ENCODE data around the gene KIRREL3.

Gene KIRREL3

DNA sequence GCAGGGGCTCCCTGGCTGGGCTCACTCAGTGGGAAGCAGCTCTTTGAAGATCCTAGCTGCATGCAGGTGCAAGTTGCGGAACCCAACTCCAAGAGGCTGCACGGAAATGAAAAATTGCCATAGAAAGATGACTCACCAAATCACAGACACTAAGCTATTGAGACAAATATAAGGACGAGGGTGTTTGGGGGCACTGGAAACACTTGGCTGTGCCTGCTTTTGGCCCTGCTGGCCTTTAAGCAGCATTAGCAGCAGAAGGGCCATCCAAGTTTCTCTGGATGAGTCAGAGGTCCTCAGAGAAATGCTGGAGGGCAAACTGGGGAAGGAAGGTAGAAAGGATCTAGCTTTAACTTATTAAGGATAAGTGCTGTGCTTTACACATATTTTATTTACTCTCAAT is 282.3 kb downstream of the KIRREL3 start:
- in situ Hi-C loops (cut with MboI; ENCODE audit: low sequenced_read_pairs) = no loop called here

DNA sequence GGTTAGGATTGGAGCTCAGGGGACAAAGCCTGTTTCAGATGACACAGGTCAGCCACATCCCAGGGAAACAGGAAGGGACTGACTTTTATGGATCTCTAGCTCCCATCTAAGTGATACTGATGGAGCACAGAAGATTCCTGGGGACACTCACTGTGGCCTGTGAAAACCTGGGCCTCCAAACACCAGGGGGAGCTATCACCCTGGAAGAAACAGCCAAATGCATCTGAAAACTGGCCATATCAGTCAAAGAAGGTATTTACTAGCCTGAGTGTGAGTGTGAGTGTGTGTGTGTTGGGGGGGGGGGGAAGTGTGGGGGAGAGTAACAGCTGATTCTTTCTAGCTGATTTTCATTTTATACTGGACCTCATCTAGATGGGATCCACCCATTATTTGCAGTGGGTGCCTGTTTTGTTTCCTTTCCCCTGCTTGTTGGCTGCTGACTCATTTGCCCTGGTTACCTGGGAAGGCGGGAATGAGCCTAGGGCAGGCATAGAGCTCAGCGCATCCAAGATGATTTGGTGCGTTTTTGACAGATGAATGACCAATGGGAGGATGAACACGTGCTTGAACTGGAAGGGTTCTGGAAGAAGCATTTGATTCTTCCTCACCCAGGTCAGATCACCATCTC is 284.0 kb downstream of the KIRREL3 start:
- in situ Hi-C loops (cut with MboI; ENCODE audit: low sequenced_read_pairs) = no loop called here

DNA sequence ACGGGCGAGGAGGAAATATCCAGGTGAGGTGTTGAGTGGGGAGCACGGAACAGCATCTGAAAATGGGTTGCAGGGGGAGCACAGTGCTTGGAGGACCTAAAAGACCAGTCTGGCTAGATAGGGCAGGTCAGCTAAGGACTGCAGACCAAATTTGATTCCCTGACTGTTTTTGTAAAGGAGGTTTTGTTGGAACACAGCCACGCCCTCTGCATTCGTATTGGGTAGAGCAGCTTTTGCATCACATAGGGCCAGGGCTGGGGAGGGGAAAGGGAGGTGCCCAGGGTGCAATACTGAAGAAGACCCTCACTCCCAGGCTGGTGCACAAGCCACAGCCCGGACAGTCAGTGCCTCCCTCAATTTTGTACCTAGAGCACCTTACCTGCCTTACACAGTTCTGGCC is 286.8 kb downstream of the KIRREL3 start:
- in situ Hi-C loops (cut with MboI; ENCODE audit: low sequenced_read_pairs) = no loop called here

DNA sequence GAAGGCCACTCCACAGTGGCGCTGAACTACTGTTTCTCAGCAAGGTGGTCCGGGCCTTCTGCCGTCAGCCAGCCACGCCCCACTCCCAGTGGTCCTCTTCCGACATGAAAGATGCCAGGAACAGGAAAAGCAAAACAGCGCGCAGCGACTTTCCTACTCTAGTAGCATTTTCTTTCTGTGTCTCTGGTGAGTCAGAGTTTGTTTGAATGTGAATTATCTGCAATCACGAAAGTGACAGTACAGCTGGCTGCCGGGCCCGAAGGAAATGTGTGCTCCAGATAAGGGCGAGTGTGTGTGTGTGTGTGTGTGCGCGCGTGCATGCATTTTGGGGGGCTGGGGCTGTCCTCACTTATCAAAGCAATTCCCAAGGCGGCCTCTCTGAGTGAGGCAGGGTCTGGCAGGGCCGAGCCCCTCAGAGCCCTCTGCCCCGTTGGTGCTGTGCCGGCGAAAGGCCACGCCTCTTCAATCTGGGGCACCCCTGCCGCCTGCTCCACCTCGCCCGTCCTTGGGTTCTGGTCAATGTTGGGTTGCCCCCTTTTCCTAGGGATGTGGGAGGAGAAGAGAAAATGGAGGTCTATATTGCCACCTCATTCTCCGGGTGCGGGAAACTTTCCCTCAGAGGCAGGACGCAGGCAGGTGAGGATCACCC is 288.5 kb downstream of the KIRREL3 start:
- in situ Hi-C loops (cut with MboI; ENCODE audit: low sequenced_read_pairs) = no loop called here

DNA sequence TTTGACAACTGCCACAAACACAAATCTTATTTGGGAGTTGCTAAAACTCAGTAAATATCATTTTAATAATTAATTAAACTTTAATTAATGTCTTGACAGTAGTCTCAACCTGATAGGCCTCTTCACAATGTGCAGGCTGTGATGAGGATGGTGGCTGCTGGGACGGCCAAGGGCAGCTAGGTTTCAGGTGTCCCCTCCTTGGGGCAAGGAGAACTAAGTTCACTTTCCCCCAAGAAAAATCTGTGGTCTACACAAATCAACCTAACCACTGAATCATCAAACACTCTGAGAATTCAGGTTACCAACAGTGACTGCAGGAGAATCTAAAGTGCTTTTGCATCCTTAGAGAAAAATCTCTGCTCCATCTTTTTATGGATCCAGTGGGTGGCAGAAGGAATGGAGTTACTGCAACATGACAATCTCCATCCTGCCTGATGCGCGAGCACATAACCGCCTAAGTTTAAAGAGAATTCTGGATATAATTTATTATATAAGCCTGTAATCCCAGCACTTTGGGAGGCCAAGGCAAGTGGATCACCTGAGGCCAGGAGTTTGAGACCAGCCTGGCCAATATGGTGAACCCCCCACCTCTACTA is 289.7 kb downstream of the KIRREL3 start:
- in situ Hi-C loops (cut with MboI; ENCODE audit: low sequenced_read_pairs) = no loop called here

DNA sequence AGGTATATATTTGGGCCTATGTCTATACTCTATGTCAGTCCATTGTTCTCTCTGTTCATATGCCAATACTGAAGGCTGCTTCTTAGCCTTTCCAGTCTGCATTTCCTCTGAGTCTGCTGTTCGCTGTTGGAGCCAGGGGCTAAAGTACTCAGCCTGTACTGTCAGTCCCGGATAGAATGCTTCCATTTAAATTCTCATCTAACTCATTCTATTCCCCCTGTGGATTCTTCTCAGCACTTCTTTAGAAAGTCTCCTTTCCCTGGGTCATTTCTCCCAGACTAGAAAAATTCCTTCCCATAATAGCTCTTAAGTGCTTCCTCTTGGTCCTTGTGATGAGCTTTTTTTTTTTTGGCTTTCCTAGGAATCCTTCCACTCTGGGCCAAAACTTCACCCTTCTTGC is 293.1 kb downstream of the KIRREL3 start:
- in situ Hi-C loops (cut with MboI; ENCODE audit: low sequenced_read_pairs) = no loop called here

DNA sequence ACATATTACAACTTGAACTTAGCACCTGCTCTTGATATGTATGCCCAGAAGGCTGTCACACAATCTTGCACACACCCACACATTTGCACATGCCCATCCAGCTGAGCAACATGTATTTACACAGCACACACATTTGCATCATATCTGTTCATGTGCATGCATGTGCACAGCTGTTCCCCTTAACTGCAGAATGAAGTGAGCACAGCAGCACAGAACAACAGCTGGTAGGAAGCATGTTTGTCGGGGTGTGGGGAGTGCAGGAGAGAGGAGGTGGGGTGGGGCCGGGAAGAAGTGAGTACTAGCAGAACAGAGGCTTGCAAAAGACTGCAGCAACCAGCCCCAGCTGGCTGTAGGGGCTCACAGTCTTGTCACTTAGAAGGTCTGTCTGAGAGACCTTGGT is 296.5 kb downstream of the KIRREL3 start:
- in situ Hi-C loops (cut with MboI; ENCODE audit: low sequenced_read_pairs) = no loop called here

DNA sequence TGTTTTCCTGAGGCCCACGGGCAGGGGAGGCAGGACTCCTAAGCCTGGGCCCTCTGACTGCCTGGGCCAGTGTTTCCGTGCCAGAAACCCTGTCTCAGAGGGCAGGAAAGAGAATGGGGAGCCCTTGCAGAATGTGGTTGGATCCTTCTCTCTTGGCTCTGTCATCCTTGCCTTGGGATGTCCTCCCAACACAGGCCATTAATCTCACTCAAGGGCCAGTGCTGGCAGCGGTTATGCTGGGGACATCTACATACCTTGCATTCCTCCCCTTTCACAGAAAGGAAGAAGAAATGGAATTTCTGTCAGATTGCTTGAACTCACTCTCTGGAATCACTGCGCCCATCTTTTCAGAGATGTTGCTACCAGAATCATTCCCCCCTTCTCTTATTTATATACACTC is 296.9 kb downstream of the KIRREL3 start:
- in situ Hi-C loops (cut with MboI; ENCODE audit: low sequenced_read_pairs) = no loop called here

DNA sequence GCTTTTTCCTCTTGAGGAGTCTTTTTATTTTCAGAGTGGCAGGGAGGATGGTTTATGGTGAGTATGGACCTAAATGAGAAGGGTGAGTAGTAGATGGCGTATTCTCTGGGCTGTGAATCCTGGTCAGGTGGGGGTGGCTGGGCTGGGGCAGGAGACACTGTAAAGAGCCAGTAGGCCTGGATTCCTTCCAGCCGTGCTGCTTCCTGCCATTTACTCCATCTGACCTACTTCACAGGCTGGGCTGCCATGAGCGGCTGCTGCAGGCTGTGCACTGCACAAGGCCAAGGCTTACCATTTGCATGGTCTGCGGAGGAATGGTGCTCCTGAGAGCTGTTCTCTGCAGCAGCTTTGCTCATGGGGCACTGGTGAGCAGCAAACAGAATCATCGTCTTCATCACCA is 297.6 kb downstream of the KIRREL3 start:
- in situ Hi-C loops (cut with MboI; ENCODE audit: low sequenced_read_pairs) = no loop called here

DNA sequence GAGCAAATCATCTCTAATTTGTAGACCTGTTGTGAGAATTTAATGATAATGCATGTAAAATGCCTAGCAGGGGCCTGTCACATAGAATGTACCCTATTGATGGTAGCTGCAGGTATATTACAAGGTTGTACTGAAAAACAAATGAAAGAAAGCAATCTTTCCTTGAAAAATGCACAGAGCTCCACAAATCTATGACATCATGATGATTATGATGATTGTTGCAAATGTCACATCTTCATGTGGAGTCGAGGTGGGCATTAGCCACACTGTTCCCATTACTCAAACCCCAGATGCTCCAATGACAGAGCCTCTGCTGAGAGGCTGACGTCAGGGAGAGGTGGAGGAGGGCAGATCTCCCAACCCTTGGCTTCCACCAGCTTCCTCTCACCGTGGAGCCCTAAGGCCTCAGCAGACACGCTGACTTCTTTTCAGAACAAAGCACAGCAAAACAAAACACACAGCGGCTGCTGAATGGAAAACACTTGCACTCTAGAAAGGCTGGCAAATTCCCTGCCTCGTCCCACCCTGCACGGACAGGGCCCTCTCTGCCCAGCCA is 298.3 kb downstream of the KIRREL3 start:
- in situ Hi-C loops (cut with MboI; ENCODE audit: low sequenced_read_pairs) = no loop called here

DNA sequence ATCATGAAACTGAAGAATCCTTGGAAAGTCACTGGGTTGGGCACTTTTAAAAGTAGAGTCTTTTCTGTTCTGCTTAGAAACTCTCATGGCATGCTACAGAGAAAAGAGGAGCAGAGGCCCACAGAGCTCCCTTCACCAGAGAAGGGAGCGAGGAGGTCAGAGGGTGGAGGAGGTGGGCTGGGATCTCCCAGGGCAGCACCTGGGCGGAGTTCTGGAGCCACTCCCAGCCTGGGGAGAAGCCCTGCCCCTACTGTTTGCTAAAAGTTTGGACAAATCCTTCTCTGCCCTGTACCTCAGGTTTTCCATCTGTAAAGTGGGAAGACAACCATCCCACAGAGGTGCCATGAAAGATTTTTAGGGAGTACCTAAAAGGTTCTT is 299.1 kb downstream of the KIRREL3 start:
- in situ Hi-C loops (cut with MboI; ENCODE audit: low sequenced_read_pairs) = no loop called here

DNA sequence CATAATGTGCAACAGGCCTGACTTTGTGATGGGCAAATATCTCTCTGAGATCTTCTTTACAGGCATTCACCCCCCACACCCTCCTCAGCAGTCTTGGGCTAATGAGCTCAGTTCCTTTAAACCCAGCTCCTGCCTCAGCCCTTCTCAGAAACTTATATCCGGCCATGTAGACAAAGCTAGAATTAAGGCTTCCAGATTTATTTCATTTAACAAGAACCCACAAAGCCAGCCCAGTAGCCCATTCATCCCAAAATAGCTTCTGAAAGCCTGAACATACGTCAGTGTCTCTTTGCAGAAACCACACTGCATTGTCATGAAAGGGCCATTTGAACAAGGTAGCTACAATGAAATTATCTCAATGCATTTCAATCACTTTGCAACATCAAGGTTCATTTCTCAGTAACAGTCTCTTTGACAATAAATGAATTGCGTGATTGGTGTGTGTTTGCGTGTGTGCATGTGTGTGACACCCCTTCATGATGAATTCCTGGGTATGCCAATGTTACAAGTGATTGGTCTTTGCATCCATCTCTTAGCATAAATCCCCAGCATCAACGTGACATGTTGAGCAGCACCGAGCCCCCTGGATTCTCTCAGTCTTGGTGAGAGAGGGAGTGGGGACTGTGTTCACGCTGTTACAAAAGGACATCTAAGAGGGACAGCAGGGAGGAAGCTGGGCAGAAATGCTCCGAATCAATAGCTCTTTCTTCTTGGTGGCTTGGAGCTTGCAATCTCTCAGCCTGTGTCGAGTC is 299.6 kb downstream of the KIRREL3 start:
- in situ Hi-C loops (cut with MboI; ENCODE audit: low sequenced_read_pairs) = no loop called here

DNA sequence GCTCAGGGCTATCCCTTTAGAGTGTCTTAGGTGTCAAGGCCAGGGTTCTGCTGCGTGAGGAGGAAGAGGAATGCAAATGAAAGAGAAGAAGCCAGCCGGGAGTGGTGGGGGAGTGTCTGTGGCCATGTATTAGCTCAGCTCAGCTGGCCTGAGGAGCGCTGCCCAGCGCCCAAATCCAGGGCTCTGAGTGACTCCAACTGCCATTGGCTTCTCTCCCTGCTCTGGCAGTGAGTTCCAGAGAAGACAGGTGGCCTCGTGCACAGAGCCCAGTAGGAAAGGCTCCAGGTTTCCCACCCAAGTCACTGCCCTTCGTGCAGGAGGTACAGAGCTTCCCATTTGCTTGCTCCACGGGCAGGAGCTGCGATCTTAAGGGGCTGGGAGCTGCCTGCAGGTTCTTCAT is 302.0 kb downstream of the KIRREL3 start:
- in situ Hi-C loops (cut with MboI; ENCODE audit: low sequenced_read_pairs) = no loop called here

DNA sequence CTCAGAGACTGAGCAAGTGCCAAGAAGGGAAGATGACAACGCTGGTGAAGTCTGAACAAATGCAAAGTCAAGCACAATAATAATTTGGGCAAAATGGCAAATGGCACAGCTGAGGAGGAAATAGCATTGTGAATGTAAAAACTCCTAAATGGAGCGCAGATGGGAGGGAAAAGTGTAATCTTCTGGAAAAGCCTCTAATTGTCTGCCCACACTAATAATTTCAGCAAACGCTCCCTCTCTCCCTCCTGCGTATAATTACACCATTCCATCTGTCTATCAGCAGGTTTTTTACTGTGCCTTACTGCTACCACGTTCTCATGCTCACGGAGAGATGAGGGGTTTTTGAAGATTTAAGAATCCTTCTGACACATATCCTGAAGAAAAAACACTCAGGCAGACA is 302.6 kb downstream of the KIRREL3 start:
- in situ Hi-C loops (cut with MboI; ENCODE audit: low sequenced_read_pairs) = no loop called here

DNA sequence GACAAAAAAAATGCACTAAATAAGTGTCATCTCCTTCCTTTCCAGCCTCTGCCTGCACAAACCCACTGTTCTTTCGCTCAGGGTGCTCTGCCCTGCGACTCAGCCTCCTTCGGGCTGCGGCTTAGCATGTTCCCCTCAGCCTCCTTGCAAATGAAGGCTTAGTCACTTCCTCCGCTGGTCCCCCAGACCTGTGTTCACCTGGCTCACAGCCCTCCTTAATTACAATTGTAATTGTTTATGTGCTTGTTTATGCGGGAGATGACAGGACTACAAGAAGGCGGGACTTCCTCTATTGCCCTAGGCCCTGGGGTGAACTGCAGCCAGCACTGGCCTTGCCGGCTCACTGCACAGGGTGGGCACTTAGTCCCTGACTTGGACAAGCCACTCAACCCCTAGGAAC is 303.6 kb downstream of the KIRREL3 start:
- in situ Hi-C loops (cut with MboI; ENCODE audit: low sequenced_read_pairs) = no loop called here

DNA sequence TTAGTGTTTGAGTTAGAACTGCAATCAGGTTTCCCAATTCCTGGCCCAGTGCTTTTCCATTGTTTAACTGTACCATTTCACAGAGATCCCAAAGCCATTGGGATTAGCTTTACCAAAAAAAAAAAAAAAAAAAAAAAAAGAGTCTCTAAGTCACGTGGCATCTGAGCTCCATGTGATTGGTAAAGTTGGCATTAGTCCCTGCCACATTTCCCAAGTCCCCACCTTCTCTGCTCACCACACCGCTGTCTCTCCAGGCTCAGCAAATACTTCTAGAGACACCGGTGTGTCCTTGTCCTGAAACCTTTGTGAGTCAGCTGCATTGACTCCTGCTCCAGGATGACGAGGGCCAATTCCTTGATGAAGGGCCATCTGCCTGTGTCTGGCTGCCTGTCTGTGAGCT is 305.3 kb downstream of the KIRREL3 start:
- in situ Hi-C loops (cut with MboI; ENCODE audit: low sequenced_read_pairs) = no loop called here

DNA sequence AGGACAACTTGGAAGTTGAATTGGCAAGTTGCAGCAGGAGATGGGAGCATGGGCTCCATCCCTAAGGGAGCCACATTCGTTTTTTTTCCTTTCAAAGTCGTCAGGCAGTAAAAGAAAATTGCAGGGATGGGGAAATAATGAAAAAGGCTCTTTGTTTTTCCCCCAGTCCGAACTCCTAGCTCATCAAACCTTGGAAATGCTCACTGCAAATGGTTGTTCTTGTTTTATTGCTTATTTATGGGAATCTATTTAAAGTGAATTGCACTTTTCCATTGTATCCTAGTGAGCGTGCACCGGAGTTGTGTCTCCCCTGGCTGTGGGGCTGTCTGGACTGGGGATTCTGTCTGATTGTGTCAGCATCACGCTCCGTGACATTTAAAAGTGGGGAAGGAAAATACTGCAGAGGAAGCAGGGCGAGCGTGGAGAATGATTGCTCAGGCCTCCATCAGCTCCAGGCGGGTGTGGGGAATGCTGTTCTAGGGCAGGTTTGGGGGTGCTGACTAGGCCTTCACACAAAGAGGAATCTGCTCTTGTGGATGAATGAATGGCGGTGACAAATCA is 306.4 kb downstream of the KIRREL3 start:
- in situ Hi-C loops (cut with MboI; ENCODE audit: low sequenced_read_pairs) = no loop called here

DNA sequence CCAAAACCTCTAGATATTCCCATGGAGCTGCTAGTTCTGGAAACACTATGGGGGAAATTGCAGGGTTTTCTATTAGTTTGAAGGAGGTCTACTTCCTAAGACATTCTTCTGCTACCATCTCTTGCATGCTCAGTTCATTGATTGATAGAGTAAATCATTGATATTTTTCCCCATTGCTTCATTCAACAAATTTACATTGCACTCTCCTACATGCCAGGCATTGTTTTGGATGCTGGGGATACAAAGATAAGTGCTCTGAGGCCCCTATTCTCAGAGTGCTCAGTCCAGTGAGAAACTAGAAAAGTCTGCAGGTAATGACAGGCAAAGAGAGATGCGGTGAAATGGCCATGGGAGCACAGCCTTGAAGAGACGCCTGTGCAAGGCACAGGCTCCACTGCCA is 313.1 kb downstream of the KIRREL3 start:
- in situ Hi-C loops (cut with MboI; ENCODE audit: low sequenced_read_pairs) = no loop called here

DNA sequence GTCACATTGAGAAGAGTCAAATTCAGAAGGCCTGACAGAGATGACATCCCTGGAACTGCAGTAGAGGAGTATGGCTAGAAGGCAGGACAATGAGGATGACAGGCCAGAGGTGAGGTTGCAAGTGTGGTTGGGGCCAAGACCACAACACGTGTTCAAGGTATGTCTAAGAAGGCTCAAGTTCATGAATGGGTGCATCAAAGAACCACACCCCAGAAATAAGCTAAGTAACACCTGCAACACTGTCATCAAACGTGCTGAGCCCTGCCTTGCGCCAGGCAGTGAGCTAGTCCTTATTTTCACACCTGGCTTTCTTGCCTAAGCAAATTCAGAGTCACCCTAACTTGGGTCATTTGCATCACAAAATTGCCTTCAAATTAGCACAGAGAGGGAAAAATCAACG is 313.6 kb downstream of the KIRREL3 start:
- in situ Hi-C loops (cut with MboI; ENCODE audit: low sequenced_read_pairs) = no loop called here

DNA sequence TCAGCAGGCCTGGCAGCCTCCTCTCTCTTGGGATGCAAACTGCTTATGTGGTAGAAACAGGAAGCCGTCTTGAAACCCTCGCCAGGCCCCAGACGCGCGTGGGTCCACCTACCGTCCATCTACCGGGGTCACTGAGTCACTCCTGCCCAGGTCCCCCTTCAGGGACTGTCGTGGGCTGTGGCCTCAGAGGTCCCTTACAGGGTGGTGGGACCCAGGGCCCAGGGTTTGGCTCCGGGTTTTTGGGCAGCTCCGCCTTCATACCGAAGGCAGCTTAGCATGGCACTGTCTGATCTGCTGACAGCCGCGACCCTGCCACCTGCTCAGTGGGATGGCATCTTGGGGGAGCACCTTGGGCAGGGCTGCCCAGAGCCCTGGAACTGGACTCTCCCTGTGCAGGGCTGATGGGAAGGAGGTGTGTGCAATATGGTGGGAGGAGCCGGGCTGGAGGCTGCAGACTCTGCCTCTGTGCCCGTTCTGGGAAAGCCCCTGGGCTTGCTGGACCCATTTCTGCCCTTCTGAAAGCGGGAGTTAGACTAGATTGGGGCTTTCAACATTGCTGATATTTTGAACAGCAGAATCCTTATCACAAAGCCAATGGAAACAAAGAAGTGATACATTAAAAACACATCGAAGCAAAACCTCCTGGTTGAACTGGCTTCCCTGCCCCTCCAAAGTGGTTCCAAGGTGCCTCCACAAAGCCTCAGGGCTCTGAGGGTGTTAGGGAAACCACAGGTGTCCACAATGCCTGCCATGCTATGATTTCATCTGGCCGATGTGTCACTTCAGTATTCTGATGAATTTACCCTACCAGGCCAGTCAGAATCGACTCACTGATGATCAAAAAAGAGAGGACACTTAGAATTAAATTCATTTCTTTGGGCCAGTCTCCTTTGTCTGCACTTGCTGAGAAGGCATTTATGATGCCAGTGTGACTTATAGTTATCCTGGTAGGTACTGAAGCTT is 316.5 kb downstream of the KIRREL3 start:
- in situ Hi-C loops (cut with MboI; ENCODE audit: low sequenced_read_pairs) = no loop called here
